Lung (tissue), 12 donors: ENCODE results near the gene NDUFA8. TPM values are rescaled to one million over a fixed set of nuclear protein-coding genes. Genes with fewer than 3 reads are reported as not detected.

ENCODE experiments used
- ATAC-seq: fragments of 200-7000 bp; cut with Tn5 transposase; one replicate; pipeline ENCODE4 v1.9.1; 2020; ENCODE audit warnings: moderate number of reproducible peaks; ENCODE audit not compliant: insufficient read depth, low FRiP score
- DNase-seq, 3 donors: peaks; one replicate each; pipeline ENCODE4 v3.0.0-alpha.2; 2013 to 2017
- H3K27ac ChIP-seq, 2 donors: one replicate each; pipeline ENCODE4 v1.5.1; 2013; ENCODE audit warnings: mild to moderate bottlenecking in 2 of 2, moderate library complexity in 2 of 2, control low read depth in 1 of 2, inconsistent platforms in 1 of 2, low read depth in 1 of 2, low read length in 1 of 2
- H3K27me3 ChIP-seq, 3 donors: one replicate each; pipeline ENCODE4 v1.5.1; 2013; ENCODE audit warnings: low read length in 2 of 3; ENCODE audit not compliant: control insufficient read depth in 3 of 3, insufficient read depth in 3 of 3
- H3K36me3 ChIP-seq, 4 donors: one replicate each; pipeline ENCODE4 v1.5.1; 2013; ENCODE audit warnings: low read length in 4 of 4, mild to moderate bottlenecking in 1 of 4, moderate library complexity in 1 of 4; ENCODE audit not compliant: control insufficient read depth in 4 of 4, insufficient read depth in 4 of 4
- H3K4me1 ChIP-seq, 5 donors: one replicate each; pipeline ENCODE4 v1.5.1; 2013; ENCODE audit warnings: low read length in 5 of 5, mild to moderate bottlenecking in 2 of 5, moderate library complexity in 1 of 5; ENCODE audit not compliant: control insufficient read depth in 5 of 5, insufficient read depth in 5 of 5
- H3K4me3 ChIP-seq: one replicate; pipeline ENCODE4 v1.5.1; 2013; ENCODE audit warnings: mild to moderate bottlenecking, control low read depth, moderate library complexity
- H3K9ac ChIP-seq, 2 donors: one replicate each; pipeline ENCODE4 v1.5.1; 2013; ENCODE audit warnings: low read length in 2 of 2, control low read depth in 1 of 2; ENCODE audit not compliant: insufficient read depth in 1 of 2
- H3K9me3 ChIP-seq, 4 donors: one replicate each; pipeline ENCODE4 v1.5.1; 2013; ENCODE audit warnings: low read length in 3 of 4, mild to moderate bottlenecking in 1 of 4, moderate library complexity in 1 of 4; ENCODE audit not compliant: control insufficient read depth in 4 of 4, insufficient read depth in 3 of 4
- CTCF ChIP-seq: IDR thresholded peaks from 2 replicates; pipeline ENCODE4 v1.5.1; 2012; ENCODE audit warnings: mild to moderate bottlenecking; ENCODE audit errors: control extremely low read depth, extremely low read depth
- WGBS, 2 donors: extraction: QIAGEN DNeasy Blood & Tissue Kit; methylation state at CpG; one replicate each; pipeline ENCODE4 v1.1.7; 2013; 5-methylcytosine and 5-hydroxymethylcytosine counted together
- polyA plus RNA-seq, 2 donors: library from polyadenylated mRNA; stranded (reverse); fragments of 200-250 nt; gene quantifications; one replicate each; pipeline ENCODE4 v1.2.1, GENCODE V29; 2013
- total RNA-seq, 2 donors: library from RNA; depleted of rRNA in 1 of 2; stranded (reverse); fragments of >200 nt in 1 of 2; gene quantifications; one replicate each; pipeline ENCODE4 v1.2.1, GENCODE V29; 2014 to 2021
- donor health status: control.
- donor health status: control.
- donor health status: Bipolar disorder and iron deficiency.
- donor health status: healthy.
- donor health status: DM: yes; HTN: yes; CAD: no.

NDUFA8 gene
- total and polyA plus RNA-seq, 4 donors: 26.6 to 107 (median 58.3) TPM

- H3K27me3 ChIP-seq: no peaks in the 10 kb centered on the region
- H3K4me1 ChIP-seq: peaks cover 0 to 13% (median 0%) of the 10 kb centered on the region in 5 donors
- ATAC-seq: no peak
- H3K27ac ChIP-seq: no peak overlapping the region
- no peak for TF ChIP-seq CTCF
- H3K9me3 ChIP-seq: no peaks in the 10 kb centered on the region
- no peak overlapping the region for H3K9ac ChIP-seq
- H3K36me3 ChIP-seq: no peaks in the 10 kb centered on the region
- no peak for DNase-seq
- H3K4me3 ChIP-seq: no peak overlapping the region
- 75 to 88% methylated on average over 5 of the region's 5 CpGs for WGBS, 2 donors
These were observed 32.8 kb upstream of the NDUFA8 start for GRCh38 chr9:122192261-122192875.

GRCh38 chr9:122191584-122191983, 32.0 kb upstream of the NDUFA8 start:
- Histone ChIP-seq H3K27me3 (no peaks in the 10 kb centered on the region), H3K36me3 (no peaks in the 10 kb centered on the region), H3K4me3 (no peak overlapping the region), H3K27ac (no peak overlapping the region), H3K9me3 (no peaks in the 10 kb centered on the region), H3K9ac (no peak overlapping the region), H3K4me1 (peaks cover 0 to 9% (median 0%) of the 10 kb centered on the region in 5 donors)
- 76 to 90% methylated on average over 11 of the region's 11 CpGs for WGBS, 2 donors
- ATAC-seq (no peak), DNase-seq (no peak)
- no peak for TF ChIP-seq CTCF

- ATAC-seq: no peak
These were observed 31.2 kb upstream of the NDUFA8 start for GRCh38 chr9:122190597-122191381.

More at GRCh38 chr9:122190597-122191381, 31.2 kb upstream of the NDUFA8 start:
- Histone ChIP-seq H3K4me1 (peaks cover 0 to 9% (median 0%) of the 10 kb centered on the region in 5 donors), H3K27ac (no peak overlapping the region), H3K9ac (no peak overlapping the region), H3K36me3 (no peaks in the 10 kb centered on the region), H3K4me3 (no peak overlapping the region), H3K9me3 (no peaks in the 10 kb centered on the region), H3K27me3 (no peaks in the 10 kb centered on the region)
- WGBS, 2 donors: 80 to 81% methylated on average over 12 of the region's 12 CpGs
- no peak for DNase-seq
- no peak for TF ChIP-seq CTCF
